BLaER1 treated with 17β-estradiol and CSF1 and Interleukin-3, amounts not matched to agents 10 nM and 100 nM (cell line): ENCODE data around the gene SNAP25.
A peak's percentile ranks its signal among the peaks of the same experiment; 100 is the strongest.

Source experiments
- H3K27ac ChIP-seq, 11 experiments: shearing (Covaris generic); formaldehyde crosslinking; 2 replicates each; pipeline ENCODE4 v1.8.1; 2022
- H3K27me3 ChIP-seq, 11 experiments: shearing (Covaris generic); formaldehyde crosslinking; 2 replicates each; pipeline ENCODE4 v1.8.1; 2022
- H3K36me3 ChIP-seq, 11 experiments: shearing (Covaris generic); formaldehyde crosslinking; 2 replicates each; pipeline ENCODE4 v1.8.1; 2022
- H3K4me1 ChIP-seq, 10 experiments: shearing (Covaris generic); formaldehyde crosslinking; 2 replicates each; pipeline ENCODE4 v1.8.1; 2022
- H3K4me2 ChIP-seq, 11 experiments: shearing (Covaris generic); formaldehyde crosslinking; 2 replicates each; pipeline ENCODE4 v1.8.1; 2022
- H3K4me3 ChIP-seq, 10 experiments: shearing (Covaris generic); formaldehyde crosslinking; 2 replicates each; pipeline ENCODE4 v1.8.1; 2022
- H3K9ac ChIP-seq, 11 experiments: shearing (Covaris generic); formaldehyde crosslinking; 2 replicates each; pipeline ENCODE4 v1.8.1; 2022
- H3K9me3 ChIP-seq, 11 experiments: shearing (Covaris generic); formaldehyde crosslinking; replicated peaks in 1 of 11; 2 replicates each; pipeline ENCODE4 v1.8.1; 2022
- H4K20me1 ChIP-seq, 11 experiments: shearing (Covaris generic); formaldehyde crosslinking; 2 replicates each; pipeline ENCODE4 v1.8.1; 2022
- Cebpa-rat ChIP-seq, 11 experiments: shearing (Covaris generic); IDR thresholded peaks; 2 replicates each; pipeline ENCODE4 v1.8.1; 2022

SNAP25 gene

GRCh38 chr20:10253780-10254179 lies 35.1 kb downstream of the SNAP25 start:
- Histone ChIP-seq H3K4me1 (peaks cover 0 to 14% (median 12%) of the 10 kb centered on the region in 10 experiments; a peak in 15 of 20 replicates), H3K27ac (no peak overlapping the region; a peak in 1 of 22 replicates), H3K36me3 (no peaks in the 10 kb centered on the region), H3K4me3 (no peak overlapping the region), H3K4me2 (peak overlapping the region in 9 of 11 experiments; percentile 5 to 60 (median 38); a peak in 16 of 22 replicates), H3K9me3 (no peaks in the 10 kb centered on the region), H3K27me3 (no peaks in the 10 kb centered on the region), H3K9ac (no peak overlapping the region), H4K20me1 (no peaks in the 10 kb centered on the region)
- no peak for TF ChIP-seq Cebpa-rat (IDR thresholded peaks at IDR 0.05)

- no peaks in the 10 kb centered on the region for H3K27me3 ChIP-seq
- no peak overlapping the region for H3K27ac ChIP-seq
- no peaks in the 10 kb centered on the region for H4K20me1 ChIP-seq
- H3K9me3 ChIP-seq = no peaks in the 10 kb centered on the region
- H3K9ac ChIP-seq = no peak overlapping the region
- no peak overlapping the region for H3K4me3 ChIP-seq
- peaks cover 0 to 14% (median 12%) of the 10 kb centered on the region in 10 experiments; a peak in 15 of 20 replicates for H3K4me1 ChIP-seq
- no peak for TF ChIP-seq Cebpa-rat (IDR thresholded peaks at IDR 0.05)
- no peaks in the 10 kb centered on the region for H3K36me3 ChIP-seq
- H3K4me2 ChIP-seq = no peak overlapping the region
Measured at GRCh38 chr20:10255846-10256245, 37.2 kb downstream of the SNAP25 start.

GRCh38 chr20:10259166-10259565 lies 40.5 kb downstream of the SNAP25 start:
- Histone ChIP-seq H4K20me1 (no peaks in the 10 kb centered on the region), H3K4me2 (no peak overlapping the region), H3K27ac (no peak overlapping the region), H3K4me3 (no peak overlapping the region), H3K9ac (no peak overlapping the region), H3K36me3 (no peaks in the 10 kb centered on the region), H3K27me3 (no peaks in the 10 kb centered on the region), H3K9me3 (no peaks in the 10 kb centered on the region), H3K4me1 (peaks cover 4 to 13% (median 6%) of the 10 kb centered on the region in 10 experiments; a peak in 19 of 20 replicates)
- no peak for TF ChIP-seq Cebpa-rat (IDR thresholded peaks at IDR 0.05)

GRCh38 chr20:10260316-10260715 lies 41.7 kb downstream of the SNAP25 start:
- no peak overlapping the region for H3K9ac ChIP-seq
- no peaks in the 10 kb centered on the region for H3K36me3 ChIP-seq
- no peaks in the 10 kb centered on the region for H3K27me3 ChIP-seq
- H3K4me1 ChIP-seq = peaks cover 0 to 11% (median 5%) of the 10 kb centered on the region in 10 experiments; a peak in 8 of 20 replicates
- H3K4me2 ChIP-seq = no peak overlapping the region
- H3K4me3 ChIP-seq = no peak overlapping the region
- H3K27ac ChIP-seq = no peak overlapping the region
- H4K20me1 ChIP-seq = no peaks in the 10 kb centered on the region
- H3K9me3 ChIP-seq = no peaks in the 10 kb centered on the region
- TF ChIP-seq Cebpa-rat (IDR thresholded peaks at IDR 0.05) = no peak

GRCh38 chr20:10261702-10262101 lies 43.1 kb downstream of the SNAP25 start:
- peaks cover 0 to 11% (median 5%) of the 10 kb centered on the region in 10 experiments; a peak in 8 of 20 replicates for H3K4me1 ChIP-seq
- no peak overlapping the region for H3K9ac ChIP-seq
- no peaks in the 10 kb centered on the region for H4K20me1 ChIP-seq
- no peak overlapping the region for H3K27ac ChIP-seq
- no peaks in the 10 kb centered on the region for H3K9me3 ChIP-seq
- H3K27me3 ChIP-seq = no peaks in the 10 kb centered on the region
- H3K4me2 ChIP-seq = no peak overlapping the region
- H3K4me3 ChIP-seq = no peak overlapping the region
- no peaks in the 10 kb centered on the region for H3K36me3 ChIP-seq
- TF ChIP-seq Cebpa-rat (IDR thresholded peaks at IDR 0.05) = no peak

- Histone ChIP-seq H3K27ac (no peak overlapping the region), H3K9ac (no peak overlapping the region), H4K20me1 (no peaks in the 10 kb centered on the region), H3K4me1 (peaks cover 0 to 11% (median 5%) of the 10 kb centered on the region in 10 experiments; a peak in 8 of 20 replicates), H3K36me3 (no peaks in the 10 kb centered on the region), H3K4me3 (no peak overlapping the region), H3K9me3 (no peaks in the 10 kb centered on the region), H3K27me3 (no peaks in the 10 kb centered on the region), H3K4me2 (peak overlapping the region in 5 of 11 experiments; percentile 1 to 40 (median 21); a peak in 5 of 22 replicates)
- TF ChIP-seq Cebpa-rat (IDR thresholded peaks at IDR 0.05) = no peak
Measured at GRCh38 chr20:10263385-10264165, 44.9 kb downstream of the SNAP25 start.

- Histone ChIP-seq H4K20me1 (no peaks in the 10 kb centered on the region), H3K9ac (no peak overlapping the region), H3K4me1 (peaks cover 0 to 11% (median 5%) of the 10 kb centered on the region in 10 experiments; a peak in 8 of 20 replicates), H3K4me2 (peak overlapping the region in 5 of 11 experiments; percentile 1 to 40 (median 21); a peak in 5 of 22 replicates), H3K4me3 (no peak overlapping the region), H3K36me3 (no peaks in the 10 kb centered on the region), H3K27ac (no peak overlapping the region), H3K9me3 (no peaks in the 10 kb centered on the region), H3K27me3 (no peaks in the 10 kb centered on the region)
- TF ChIP-seq Cebpa-rat (IDR thresholded peaks at IDR 0.05) = no peak
Measured at GRCh38 chr20:10264166-10264558, 45.5 kb downstream of the SNAP25 start.

GRCh38 chr20:10268636-10269035 lies 50.0 kb downstream of the SNAP25 start:
- no peak overlapping the region for H3K27ac ChIP-seq
- H3K4me2 ChIP-seq = no peak overlapping the region
- H3K4me3 ChIP-seq = no peak overlapping the region
- TF ChIP-seq Cebpa-rat (IDR thresholded peaks at IDR 0.05) = no peak
- H3K36me3 ChIP-seq = no peaks in the 10 kb centered on the region
- peaks cover 0 to 8% (median 3%) of the 10 kb centered on the region in 10 experiments; a peak in 8 of 20 replicates for H3K4me1 ChIP-seq
- no peaks in the 10 kb centered on the region for H4K20me1 ChIP-seq
- H3K27me3 ChIP-seq = no peaks in the 10 kb centered on the region
- no peak overlapping the region for H3K9ac ChIP-seq
- no peaks in the 10 kb centered on the region for H3K9me3 ChIP-seq

GRCh38 chr20:10270630-10271029 lies 52.0 kb downstream of the SNAP25 start:
- no peak overlapping the region for H3K9ac ChIP-seq
- no peaks in the 10 kb centered on the region for H3K9me3 ChIP-seq
- H3K4me1 ChIP-seq = no peaks in the 10 kb centered on the region
- no peaks in the 10 kb centered on the region for H3K36me3 ChIP-seq
- H3K27me3 ChIP-seq = no peaks in the 10 kb centered on the region
- H3K4me2 ChIP-seq = no peak overlapping the region
- H3K27ac ChIP-seq = no peak overlapping the region
- no peak overlapping the region for H3K4me3 ChIP-seq
- H4K20me1 ChIP-seq = no peaks in the 10 kb centered on the region
- TF ChIP-seq Cebpa-rat (IDR thresholded peaks at IDR 0.05) = no peak
